PC-3 (cell line): ENCODE data around the gene CALN1.

Experiments
- CTCF ChIP-seq: fragments of 300-600 bp; sonication (generic); conservative IDR thresholded peaks from 2 replicates; pipeline ENCODE4 v1.5.1; 2017; ENCODE audit warnings: antibody characterized with exemption, low read depth, mild to moderate bottlenecking, low read length
- EZH2 ChIP-seq: fragments of 300-600 bp; sonication (generic); IDR thresholded peaks from one replicate; pipeline ENCODE4 v1.6.1; 2017; ENCODE audit warnings: antibody characterized with exemption, mild to moderate bottlenecking, low read length; ENCODE audit not compliant: unreplicated experiment
- EZH2phosphoT487 ChIP-seq: fragments of 300-600 bp; sonication (generic); IDR thresholded peaks from 2 replicates; pipeline ENCODE4 v1.6.1; 2018; ENCODE audit warnings: mild to moderate bottlenecking, antibody characterized with exemption, low read length, borderline replicate concordance

GRCh38 chr7:71904484-71904883 is 507.7 kb downstream of the CALN1 start:
- TF ChIP-seq CTCF: no peak
- TF ChIP-seq EZH2phosphoT487: no peak
- no peak for TF ChIP-seq EZH2
